H54 (cell line): ENCODE results near the gene SACM1L.

Experiments
- DNase-seq: peaks from one replicate; pipeline ENCODE4 v3.0.0; 2011; ENCODE audit warnings: low spot score, mixed read lengths; ENCODE audit not compliant: insufficient read length
- FAIRE-seq: peaks from 3 replicates; lab custom pipeline; 2011; peaks lifted over from hg19 to GRCh38; lab: Jason Lieb, UNC
- POLR2A ChIP-seq: IDR thresholded peaks from 2 replicates; pipeline ENCODE4 v1.6.1; 2011; ENCODE audit warnings: low read depth, mild to moderate bottlenecking, low read length

The SACM1L gene

GRCh38 chr3:45771831-45772230 is 82.6 kb downstream of the SACM1L start:
- TF ChIP-seq POLR2A = no peak
- DNase-seq (no peak), FAIRE-seq (no peak)

- DNase-seq = no peak
- no peak for TF ChIP-seq POLR2A
- FAIRE-seq = no peak
Measured at GRCh38 chr3:45772341-45773035, 83.3 kb downstream of the SACM1L start.

GRCh38 chr3:45773072-45773471 is 83.9 kb downstream of the SACM1L start:
- DNase-seq (no peak), FAIRE-seq (no peak)
- TF ChIP-seq POLR2A = no peak

- FAIRE-seq = no peak
- no peak for TF ChIP-seq POLR2A
- DNase-seq = no peak
Measured at GRCh38 chr3:45773714-45774449, 84.7 kb downstream of the SACM1L start.

- FAIRE-seq (no peak), DNase-seq (no peak)
- TF ChIP-seq POLR2A = no peak
Measured at GRCh38 chr3:45774581-45775521, 85.7 kb downstream of the SACM1L start.

GRCh38 chr3:45775571-45776300 is 86.5 kb downstream of the SACM1L start:
- TF ChIP-seq POLR2A = no peak
- DNase-seq (no peak), FAIRE-seq (no peak)

GRCh38 chr3:45776301-45776595 is 87.1 kb downstream of the SACM1L start:
- FAIRE-seq = no peak
- TF ChIP-seq POLR2A = no peak
- no peak for DNase-seq

GRCh38 chr3:45776611-45777010 is 87.4 kb downstream of the SACM1L start:
- FAIRE-seq (no peak), DNase-seq (no peak)
- TF ChIP-seq POLR2A = no peak

GRCh38 chr3:45777111-45777745 is 88.0 kb downstream of the SACM1L start:
- TF ChIP-seq POLR2A = no peak
- DNase-seq (no peak), FAIRE-seq (no peak)

GRCh38 chr3:45777746-45778386 is 88.7 kb downstream of the SACM1L start:
- no peak for TF ChIP-seq POLR2A
- DNase-seq = no peak
- no peak for FAIRE-seq

GRCh38 chr3:45778761-45779201 is 89.6 kb downstream of the SACM1L start:
- no peak for FAIRE-seq
- DNase-seq = no peak
- no peak for TF ChIP-seq POLR2A
